ENCODE results near the gene PPP3CA.

The PPP3CA gene

GRCh38 chr4:101175896-101176676 lies 171.2 kb downstream of the PPP3CA start:
- WGBS (ENCODE audit: extremely low coverage, insufficient coverage, low lambda C conversion rate): no CpG with 5 or more reads among the region's 6 CpGs
- no peaks in the 10 kb centered on the region for H3K27me3 ChIP-seq (ENCODE audit: insufficient read depth, low read length, poor library complexity)
- H3K4me1 ChIP-seq (ENCODE audit: control insufficient read depth, low read depth, low read length): no peaks in the 10 kb centered on the region
- H4K8ac ChIP-seq (ENCODE audit: low read depth, low read length): no peak overlapping the region
- no peak overlapping the region for H3K27ac ChIP-seq (ENCODE audit: low read depth, low read length)
- no peak overlapping the region for H3K56ac ChIP-seq (ENCODE audit: low read length)
- H3K4me3 ChIP-seq (ENCODE audit: low read length): no peak overlapping the region
- no peak overlapping the region for H2AK5ac ChIP-seq (ENCODE audit: low read length)
- H4K5ac ChIP-seq (ENCODE audit: low read length): no peak overlapping the region
- no peak overlapping the region for H3K4me2 ChIP-seq (ENCODE audit: low read length)
- H3K9ac ChIP-seq (ENCODE audit: low read length): no peak overlapping the region
- H2BK15ac ChIP-seq (replicated peaks; ENCODE audit: low read depth): no peak overlapping the region
- no peaks in the 10 kb centered on the region for H3K79me2 ChIP-seq (ENCODE audit: control insufficient read depth, insufficient read depth, low read length)
- no peak overlapping the region for H2BK120ac ChIP-seq (ENCODE audit: low read depth, low read length)
- DNase-seq: no peak
- H3K36me3 ChIP-seq (ENCODE audit: control insufficient read depth, insufficient read depth, low read length): no peaks in the 10 kb centered on the region
- peak overlapping the region; percentile 55 for H3K4ac ChIP-seq (ENCODE audit: low read depth, low read length)
- no peaks in the 10 kb centered on the region for H3K79me1 ChIP-seq (ENCODE audit: low read length)
- H2BK5ac ChIP-seq (ENCODE audit: low read length): no peak overlapping the region
- no peak overlapping the region for H3K18ac ChIP-seq (ENCODE audit: low read length)
- H3K23ac ChIP-seq (ENCODE audit: low read length): no peak overlapping the region

DNA sequence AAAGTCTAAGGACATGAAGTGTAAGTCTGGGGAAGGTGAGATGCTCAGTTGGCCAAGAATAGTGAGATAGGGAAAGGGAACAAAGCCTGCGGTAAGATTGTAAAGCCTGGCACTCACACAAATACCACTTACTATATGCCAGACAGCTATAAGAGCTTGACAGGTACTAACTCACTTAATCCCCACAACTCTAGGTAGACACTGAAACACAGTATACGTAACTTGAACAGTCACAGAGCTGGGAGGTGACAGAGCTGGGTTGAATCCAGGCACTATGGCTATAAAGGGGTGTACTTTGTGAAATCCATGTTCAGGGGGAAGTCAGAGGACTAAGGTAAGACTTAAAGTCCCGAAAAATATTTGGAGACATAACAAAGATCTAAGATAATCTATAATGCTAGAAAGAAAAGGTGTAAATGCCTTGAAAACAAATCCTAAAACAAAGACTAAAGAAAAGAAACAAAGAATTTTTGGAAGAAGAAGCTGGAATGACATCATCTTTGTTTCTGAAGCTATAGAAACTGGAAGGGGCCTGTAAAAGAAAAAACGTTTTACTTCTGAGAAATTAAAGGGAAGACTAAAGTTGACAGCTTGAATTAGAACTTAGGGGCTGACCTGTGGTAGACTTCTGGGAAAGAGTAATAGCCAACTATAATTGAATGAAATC lies 172.5 kb downstream of the PPP3CA start:
- H2BK120ac ChIP-seq (ENCODE audit: low read depth, low read length): no peak overlapping the region
- DNase-seq: no peak
- H2AK5ac ChIP-seq (ENCODE audit: low read length): no peak overlapping the region
- H3K18ac ChIP-seq (ENCODE audit: low read length): no peak overlapping the region
- no peaks in the 10 kb centered on the region for H3K36me3 ChIP-seq (ENCODE audit: control insufficient read depth, insufficient read depth, low read length)
- no peak overlapping the region for H3K56ac ChIP-seq (ENCODE audit: low read length)
- H3K4me1 ChIP-seq (ENCODE audit: control insufficient read depth, low read depth, low read length): no peaks in the 10 kb centered on the region
- no peak overlapping the region for H4K5ac ChIP-seq (ENCODE audit: low read length)
- H4K8ac ChIP-seq (ENCODE audit: low read depth, low read length): no peak overlapping the region
- H2BK5ac ChIP-seq (ENCODE audit: low read length): no peak overlapping the region
- H3K79me1 ChIP-seq (ENCODE audit: low read length): no peaks in the 10 kb centered on the region
- H3K23ac ChIP-seq (ENCODE audit: low read length): no peak overlapping the region
- H3K27ac ChIP-seq (ENCODE audit: low read depth, low read length): no peak overlapping the region
- H3K4me2 ChIP-seq (ENCODE audit: low read length): no peak overlapping the region
- H3K4me3 ChIP-seq (ENCODE audit: low read length): no peak overlapping the region
- H2BK15ac ChIP-seq (replicated peaks; ENCODE audit: low read depth): no peak overlapping the region
- no peak overlapping the region for H3K9ac ChIP-seq (ENCODE audit: low read length)
- H3K79me2 ChIP-seq (ENCODE audit: control insufficient read depth, insufficient read depth, low read length): no peaks in the 10 kb centered on the region
- no peak overlapping the region for H3K4ac ChIP-seq (ENCODE audit: low read depth, low read length)
- H3K27me3 ChIP-seq (ENCODE audit: insufficient read depth, low read length, poor library complexity): no peaks in the 10 kb centered on the region
- no CpG with 5 or more reads among the region's 4 CpGs for WGBS (ENCODE audit: extremely low coverage, insufficient coverage, low lambda C conversion rate)

DNA sequence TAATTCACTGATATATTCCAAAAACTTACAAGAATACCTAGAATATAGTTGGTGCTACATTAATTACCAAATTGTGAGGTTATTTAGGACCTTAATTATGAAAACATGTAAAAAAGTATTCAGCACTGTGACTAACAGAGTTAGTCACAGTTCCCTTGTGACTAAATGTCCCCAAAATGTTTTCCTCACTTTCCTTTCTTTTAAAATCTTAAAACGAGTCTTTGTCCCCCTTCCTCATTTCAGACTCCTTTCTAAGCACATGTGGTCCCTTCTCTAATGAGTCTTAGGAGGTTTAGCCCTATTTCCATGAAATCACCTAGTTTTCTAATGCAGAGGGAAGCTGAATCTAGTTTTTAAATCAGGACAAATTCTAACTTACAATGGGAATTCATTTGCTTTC lies 175.0 kb downstream of the PPP3CA start:
- Histone ChIP-seq H3K4me3 (ENCODE audit: low read length) (no peak overlapping the region), H3K4me2 (ENCODE audit: low read length) (no peak overlapping the region)

DNA sequence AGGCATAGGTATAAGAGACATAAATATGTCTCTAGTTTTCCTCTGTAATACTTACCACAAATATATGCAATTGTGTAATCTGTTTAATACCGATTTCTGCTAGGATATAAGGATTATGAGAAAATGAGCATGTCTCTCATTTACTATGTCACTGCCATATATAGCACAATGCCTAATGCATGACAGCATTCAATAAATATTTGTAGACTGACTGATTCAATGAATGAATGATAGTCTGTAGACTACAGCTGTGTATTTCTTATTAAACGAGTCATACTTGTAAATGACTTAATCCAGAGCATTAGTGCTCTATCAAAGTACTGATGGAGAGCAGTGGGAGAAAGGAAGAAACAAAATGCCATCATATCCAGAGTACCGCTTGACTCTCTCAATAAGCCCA lies 175.6 kb downstream of the PPP3CA start:
- H2BK15ac ChIP-seq (replicated peaks; ENCODE audit: low read depth): no peak overlapping the region
- H2AK5ac ChIP-seq (ENCODE audit: low read length): no peak overlapping the region
- no peak overlapping the region for H3K4ac ChIP-seq (ENCODE audit: low read depth, low read length)
- no peak overlapping the region for H4K8ac ChIP-seq (ENCODE audit: low read depth, low read length)
- no peaks in the 10 kb centered on the region for H3K4me1 ChIP-seq (ENCODE audit: control insufficient read depth, low read depth, low read length)
- DNase-seq: no peak
- H3K27ac ChIP-seq (ENCODE audit: low read depth, low read length): no peak overlapping the region
- H3K9ac ChIP-seq (ENCODE audit: low read length): no peak overlapping the region
- H3K79me1 ChIP-seq (ENCODE audit: low read length): no peaks in the 10 kb centered on the region
- H3K4me2 ChIP-seq (ENCODE audit: low read length): no peak overlapping the region
- H3K4me3 ChIP-seq (ENCODE audit: low read length): no peak overlapping the region
- H3K79me2 ChIP-seq (ENCODE audit: control insufficient read depth, insufficient read depth, low read length): no peaks in the 10 kb centered on the region
- no peak overlapping the region for H2BK120ac ChIP-seq (ENCODE audit: low read depth, low read length)
- no peak overlapping the region for H4K5ac ChIP-seq (ENCODE audit: low read length)
- no peaks in the 10 kb centered on the region for H3K36me3 ChIP-seq (ENCODE audit: control insufficient read depth, insufficient read depth, low read length)
- H3K27me3 ChIP-seq (ENCODE audit: insufficient read depth, low read length, poor library complexity): no peaks in the 10 kb centered on the region
- no peak overlapping the region for H3K18ac ChIP-seq (ENCODE audit: low read length)
- H2BK5ac ChIP-seq (ENCODE audit: low read length): no peak overlapping the region
- no CpG with 5 or more reads among the region's 3 CpGs for WGBS (ENCODE audit: extremely low coverage, insufficient coverage, low lambda C conversion rate)
- no peak overlapping the region for H3K23ac ChIP-seq (ENCODE audit: low read length)
- no peak overlapping the region for H3K56ac ChIP-seq (ENCODE audit: low read length)

More for the DNA sequence above, 175.0 kb downstream of the PPP3CA start:
- H3K23ac ChIP-seq (ENCODE audit: low read length): no peak overlapping the region
- H3K27ac ChIP-seq (ENCODE audit: low read depth, low read length): no peak overlapping the region
- DNase-seq: no peak
- no peak overlapping the region for H2BK120ac ChIP-seq (ENCODE audit: low read depth, low read length)
- no peaks in the 10 kb centered on the region for H3K4me1 ChIP-seq (ENCODE audit: control insufficient read depth, low read depth, low read length)
- H4K5ac ChIP-seq (ENCODE audit: low read length): no peak overlapping the region
- H3K56ac ChIP-seq (ENCODE audit: low read length): no peak overlapping the region
- no peak overlapping the region for H4K8ac ChIP-seq (ENCODE audit: low read depth, low read length)
- no peaks in the 10 kb centered on the region for H3K79me1 ChIP-seq (ENCODE audit: low read length)
- no peak overlapping the region for H3K18ac ChIP-seq (ENCODE audit: low read length)
- no peak overlapping the region for H2BK15ac ChIP-seq (replicated peaks; ENCODE audit: low read depth)
- H2AK5ac ChIP-seq (ENCODE audit: low read length): no peak overlapping the region
- no peak overlapping the region for H3K9ac ChIP-seq (ENCODE audit: low read length)
- H3K4ac ChIP-seq (ENCODE audit: low read depth, low read length): no peak overlapping the region
- no peaks in the 10 kb centered on the region for H3K36me3 ChIP-seq (ENCODE audit: control insufficient read depth, insufficient read depth, low read length)
- H2BK5ac ChIP-seq (ENCODE audit: low read length): no peak overlapping the region
- H3K27me3 ChIP-seq (ENCODE audit: insufficient read depth, low read length, poor library complexity): no peaks in the 10 kb centered on the region
- no peaks in the 10 kb centered on the region for H3K79me2 ChIP-seq (ENCODE audit: control insufficient read depth, insufficient read depth, low read length)
- no CpG with 5 or more reads among the region's 1 CpG for WGBS (ENCODE audit: extremely low coverage, insufficient coverage, low lambda C conversion rate)

GRCh38 chr4:101169044-101170014 lies 178.0 kb downstream of the PPP3CA start:
- no peak overlapping the region for H3K23ac ChIP-seq (ENCODE audit: low read length)
- WGBS (ENCODE audit: extremely low coverage, insufficient coverage, low lambda C conversion rate): no CpG with 5 or more reads among the region's 6 CpGs
- H3K4ac ChIP-seq (ENCODE audit: low read depth, low read length): no peak overlapping the region
- H2AK5ac ChIP-seq (ENCODE audit: low read length): no peak overlapping the region
- no peak overlapping the region for H4K5ac ChIP-seq (ENCODE audit: low read length)
- H2BK5ac ChIP-seq (ENCODE audit: low read length): no peak overlapping the region
- H2BK15ac ChIP-seq (replicated peaks; ENCODE audit: low read depth): no peak overlapping the region
- H2BK120ac ChIP-seq (ENCODE audit: low read depth, low read length): no peak overlapping the region
- no peak overlapping the region for H4K8ac ChIP-seq (ENCODE audit: low read depth, low read length)
- H3K18ac ChIP-seq (ENCODE audit: low read length): no peak overlapping the region
- no peak overlapping the region for H3K56ac ChIP-seq (ENCODE audit: low read length)
- peak; percentile 91 for DNase-seq
- H3K27me3 ChIP-seq (ENCODE audit: insufficient read depth, low read length, poor library complexity): no peaks in the 10 kb centered on the region
- H3K9ac ChIP-seq (ENCODE audit: low read length): no peak overlapping the region
- H3K36me3 ChIP-seq (ENCODE audit: control insufficient read depth, insufficient read depth, low read length): no peaks in the 10 kb centered on the region
- no peaks in the 10 kb centered on the region for H3K79me2 ChIP-seq (ENCODE audit: control insufficient read depth, insufficient read depth, low read length)
- no peak overlapping the region for H3K4me3 ChIP-seq (ENCODE audit: low read length)
- no peak overlapping the region for H3K27ac ChIP-seq (ENCODE audit: low read depth, low read length)
- H3K79me1 ChIP-seq (ENCODE audit: low read length): no peaks in the 10 kb centered on the region
- no peaks in the 10 kb centered on the region for H3K4me1 ChIP-seq (ENCODE audit: control insufficient read depth, low read depth, low read length)
- H3K4me2 ChIP-seq (ENCODE audit: low read length): no peak overlapping the region
